GM19452 (cell line): ENCODE measurements around the gene RAB11A.

Source experiments
- ATAC-seq: cut with Tn5 transposase; IDR thresholded peaks from one replicate; pipeline ENCODE4 v1.9.1; 2021; ENCODE audit not compliant: unreplicated experiment

RAB11A gene

GRCh38 chr15:65936282-65936681 lies 67.0 kb downstream of the RAB11A start:
- no peak for ATAC-seq

- no peak for ATAC-seq
Measured at GRCh38 chr15:65937054-65937453, 67.8 kb downstream of the RAB11A start.

- no peak for ATAC-seq
Measured at GRCh38 chr15:65937476-65937875, 68.2 kb downstream of the RAB11A start.

DNA sequence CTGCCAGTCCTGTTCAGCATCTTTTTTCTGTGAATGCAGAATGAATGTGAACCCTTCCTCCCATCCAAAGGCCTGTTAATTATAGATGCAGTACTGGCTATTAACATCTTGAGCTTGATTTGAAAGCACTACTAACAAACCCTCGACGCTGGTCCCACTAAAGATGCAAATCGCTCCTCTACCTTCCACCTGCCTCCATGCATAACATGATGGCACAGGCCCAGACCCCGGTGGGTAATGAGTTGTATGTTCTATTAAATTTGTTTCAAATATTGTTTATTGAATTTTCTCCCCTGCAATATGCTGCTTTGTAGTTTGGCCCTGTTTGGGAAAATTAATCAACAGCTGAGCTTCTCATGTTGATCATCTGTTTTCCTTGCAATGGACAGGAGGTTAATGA lies 69.3 kb downstream of the RAB11A start:
- ATAC-seq = no peak

GRCh38 chr15:65939901-65940617 lies 70.8 kb downstream of the RAB11A start:
- no peak for ATAC-seq

GRCh38 chr15:65940618-65940909 lies 71.3 kb downstream of the RAB11A start:
- ATAC-seq = no peak
